Thoracic aorta (tissue), 2 donors: Measurements from ENCODE around the gene RIPOR2. TPM values are rescaled to one million over a fixed set of nuclear protein-coding genes. Genes with fewer than 3 reads are reported as not detected.

Source experiments
- ATAC-seq: fragments of 150-250 bp; one replicate; pipeline ENCODE4 v1.8.0; 2017; ENCODE audit warnings: low read depth; ENCODE audit not compliant: insufficient number of reproducible peaks, low FRiP score
- DNase-seq: peaks from one replicate; pipeline ENCODE4 v3.0.0-alpha.2; 2020; ENCODE audit warnings: low spot score
- H3K27ac ChIP-seq, 2 donors: fragments of 200-600 bp; sonication (generic); 1 replicate in 1 of 2; 2 replicates in 1 of 2; pipeline ENCODE4 v1.5.1; 2016; ENCODE audit warnings: mild to moderate bottlenecking in 2 of 2, moderate library complexity in 2 of 2
- H3K27me3 ChIP-seq: fragments of 200-600 bp; sonication (generic); replicated peaks from 2 replicates; pipeline ENCODE4 v1.6.0; 2016; ENCODE audit warnings: mild to moderate bottlenecking; ENCODE audit not compliant: insufficient read depth
- H3K36me3 ChIP-seq: fragments of 200-600 bp; sonication (generic); one replicate; pipeline ENCODE4 v1.5.1; 2016
- H3K4me1 ChIP-seq, 2 donors: fragments of 200-600 bp; sonication (generic); 1 replicate in 1 of 2; 2 replicates in 1 of 2; pipeline versions ENCODE4 v1.5.1 to v1.6.0; 2016; ENCODE audit warnings: low read depth in 2 of 2, mild to moderate bottlenecking in 1 of 2; ENCODE audit not compliant: control insufficient read depth in 1 of 2
- H3K4me3 ChIP-seq: fragments of 200-600 bp; sonication (generic); 2 replicates; pipeline ENCODE4 v1.5.1; 2016; ENCODE audit warnings: mild to moderate bottlenecking
- H3K9me3 ChIP-seq: fragments of 200-600 bp; sonication (generic); 2 replicates; pipeline ENCODE4 v1.5.1; 2016
- total RNA-seq, 2 donors: library from RNA; depleted of rRNA; stranded (reverse); fragments of >200 nt; gene quantifications; one replicate each; pipeline versions ENCODE4 v1.1.0 to v1.2.3, GENCODE V29; 2016
- TF ChIP-seq, protein P1 (sequence below): fragments of 200-600 bp; sonication (generic); IDR thresholded peaks from one replicate; pipeline ENCODE4 v1.5.1; 2019; ENCODE audit warnings: antibody characterized with exemption

RIPOR2 gene
- total RNA-seq, 2 donors from 2014 or later = 6.0 to 9.9 TPM

DNA sequence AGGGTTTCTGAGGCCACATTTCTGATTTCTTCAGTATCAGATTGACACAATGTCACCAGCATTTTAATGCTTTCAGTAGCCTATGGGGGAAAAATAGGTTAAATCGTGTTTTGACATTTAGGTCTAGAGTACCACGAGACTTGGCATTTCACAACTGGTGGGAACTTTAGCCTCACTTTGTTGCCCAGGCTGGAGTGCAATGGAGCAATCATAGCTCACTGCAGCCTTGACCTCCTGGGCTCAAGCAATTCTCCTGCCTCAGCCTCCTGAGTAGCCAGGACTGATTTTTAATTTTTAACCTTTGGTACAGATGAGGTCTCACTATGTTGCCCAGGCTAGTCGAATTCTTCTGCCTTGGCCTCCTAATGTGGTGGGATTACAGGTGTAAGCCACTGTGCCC is 126.0 kb downstream of the RIPOR2 start:
- TF ChIP-seq, protein P1, sequence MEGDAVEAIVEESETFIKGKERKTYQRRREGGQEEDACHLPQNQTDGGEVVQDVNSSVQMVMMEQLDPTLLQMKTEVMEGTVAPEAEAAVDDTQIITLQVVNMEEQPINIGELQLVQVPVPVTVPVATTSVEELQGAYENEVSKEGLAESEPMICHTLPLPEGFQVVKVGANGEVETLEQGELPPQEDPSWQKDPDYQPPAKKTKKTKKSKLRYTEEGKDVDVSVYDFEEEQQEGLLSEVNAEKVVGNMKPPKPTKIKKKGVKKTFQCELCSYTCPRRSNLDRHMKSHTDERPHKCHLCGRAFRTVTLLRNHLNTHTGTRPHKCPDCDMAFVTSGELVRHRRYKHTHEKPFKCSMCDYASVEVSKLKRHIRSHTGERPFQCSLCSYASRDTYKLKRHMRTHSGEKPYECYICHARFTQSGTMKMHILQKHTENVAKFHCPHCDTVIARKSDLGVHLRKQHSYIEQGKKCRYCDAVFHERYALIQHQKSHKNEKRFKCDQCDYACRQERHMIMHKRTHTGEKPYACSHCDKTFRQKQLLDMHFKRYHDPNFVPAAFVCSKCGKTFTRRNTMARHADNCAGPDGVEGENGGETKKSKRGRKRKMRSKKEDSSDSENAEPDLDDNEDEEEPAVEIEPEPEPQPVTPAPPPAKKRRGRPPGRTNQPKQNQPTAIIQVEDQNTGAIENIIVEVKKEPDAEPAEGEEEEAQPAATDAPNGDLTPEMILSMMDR = no peak
- Histone ChIP-seq H3K4me1 (no peaks in the 10 kb centered on the region), H3K27me3 (no peaks in the 10 kb centered on the region), H3K27ac (no peak overlapping the region), H3K9me3 (no peaks in the 10 kb centered on the region), H3K36me3 (no peaks in the 10 kb centered on the region), H3K4me3 (no peak overlapping the region)
- DNase-seq (no peak), ATAC-seq (no peak)

DNA sequence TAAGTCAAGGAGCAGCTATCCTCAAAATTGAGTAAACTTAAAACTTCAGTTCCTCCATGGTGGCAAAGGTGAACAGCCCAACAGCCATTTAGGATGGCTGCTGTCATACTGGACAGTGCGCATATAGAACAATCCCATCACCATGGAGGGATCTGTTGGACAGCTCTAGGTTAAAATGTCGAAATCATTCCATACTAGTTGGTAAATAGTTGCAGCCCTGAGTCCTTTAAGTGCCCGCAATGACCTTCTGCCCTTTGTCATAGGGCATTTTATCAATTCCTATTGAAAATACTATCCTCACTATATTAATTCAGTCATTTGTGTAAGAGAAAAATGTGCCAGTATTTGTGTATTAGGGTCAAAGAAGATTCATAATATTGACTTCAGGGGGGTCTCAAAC is 128.2 kb downstream of the RIPOR2 start:
- Histone ChIP-seq H3K27me3 (no peaks in the 10 kb centered on the region), H3K4me1 (no peaks in the 10 kb centered on the region), H3K27ac (no peak overlapping the region), H3K9me3 (no peaks in the 10 kb centered on the region), H3K36me3 (no peaks in the 10 kb centered on the region), H3K4me3 (no peak overlapping the region)
- ATAC-seq = no peak
- TF ChIP-seq, protein P1 = no peak
- DNase-seq = no peak

DNA sequence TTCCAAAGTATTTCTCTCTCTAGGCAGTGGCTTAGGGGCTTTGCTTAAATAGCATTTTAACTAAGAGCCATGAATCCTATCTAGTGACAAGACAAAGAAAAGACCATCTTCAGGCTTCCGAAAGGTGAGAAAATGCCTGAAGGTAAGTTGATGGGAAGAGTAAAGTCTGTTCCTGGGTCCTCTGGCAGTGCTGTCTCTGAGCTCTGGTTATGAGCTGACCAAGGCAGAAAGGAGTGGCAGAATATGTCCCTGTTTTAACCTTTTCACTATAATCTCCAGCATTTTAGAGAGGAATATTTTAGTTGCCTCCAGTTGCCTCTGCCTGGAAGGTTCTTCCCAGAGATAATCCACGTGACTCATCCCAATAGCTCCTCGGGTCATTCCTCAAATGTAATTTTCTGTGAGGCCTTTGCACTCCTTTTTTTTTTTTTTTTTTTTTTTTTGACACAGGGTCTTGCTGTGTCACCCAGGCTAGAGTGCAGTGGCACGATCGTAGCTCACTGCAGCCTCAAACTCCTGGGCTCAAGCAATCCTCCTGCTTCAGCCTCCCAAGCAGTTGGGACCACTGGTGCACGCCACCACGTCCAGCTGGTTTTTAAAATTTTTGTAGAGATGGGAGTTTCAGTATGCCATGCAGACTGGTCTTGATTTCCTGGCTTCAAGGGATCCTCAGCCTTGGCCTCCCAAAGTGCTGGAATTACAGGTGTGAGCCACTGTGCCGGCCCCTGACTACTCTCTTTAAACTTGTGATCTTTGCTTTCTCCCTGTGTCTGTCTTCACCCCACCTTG is 133.3 kb downstream of the RIPOR2 start:
- Histone ChIP-seq H3K27me3 (no peaks in the 10 kb centered on the region), H3K9me3 (no peaks in the 10 kb centered on the region), H3K4me1 (no peaks in the 10 kb centered on the region), H3K27ac (no peak overlapping the region), H3K4me3 (no peak overlapping the region), H3K36me3 (no peaks in the 10 kb centered on the region)
- DNase-seq (no peak), ATAC-seq (no peak)
- TF ChIP-seq, protein P1 = no peak

DNA sequence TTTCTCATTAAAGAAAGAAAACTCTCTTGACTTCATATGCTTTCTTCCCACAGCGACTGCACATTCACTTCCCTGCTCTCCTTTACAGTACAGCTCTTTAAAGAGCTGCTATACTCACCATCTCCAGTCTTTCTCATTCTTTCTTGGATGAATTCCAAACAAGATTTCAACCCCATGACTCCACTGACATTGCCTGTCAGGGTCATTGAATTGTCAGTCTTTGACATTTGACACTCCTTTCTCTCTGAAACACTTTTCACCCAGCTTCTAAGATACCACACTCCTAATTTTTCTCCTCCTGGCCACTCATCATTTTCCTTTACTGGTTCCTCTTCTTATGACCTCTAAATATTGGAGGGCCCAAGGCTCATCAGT is 136.2 kb downstream of the RIPOR2 start:
- TF ChIP-seq, protein P1 = no peak
- Histone ChIP-seq H3K36me3 (no peaks in the 10 kb centered on the region), H3K27ac (no peak overlapping the region), H3K4me3 (no peak overlapping the region), H3K27me3 (no peaks in the 10 kb centered on the region), H3K9me3 (no peaks in the 10 kb centered on the region), H3K4me1 (no peaks in the 10 kb centered on the region)
- ATAC-seq = no peak
- DNase-seq = no peak

DNA sequence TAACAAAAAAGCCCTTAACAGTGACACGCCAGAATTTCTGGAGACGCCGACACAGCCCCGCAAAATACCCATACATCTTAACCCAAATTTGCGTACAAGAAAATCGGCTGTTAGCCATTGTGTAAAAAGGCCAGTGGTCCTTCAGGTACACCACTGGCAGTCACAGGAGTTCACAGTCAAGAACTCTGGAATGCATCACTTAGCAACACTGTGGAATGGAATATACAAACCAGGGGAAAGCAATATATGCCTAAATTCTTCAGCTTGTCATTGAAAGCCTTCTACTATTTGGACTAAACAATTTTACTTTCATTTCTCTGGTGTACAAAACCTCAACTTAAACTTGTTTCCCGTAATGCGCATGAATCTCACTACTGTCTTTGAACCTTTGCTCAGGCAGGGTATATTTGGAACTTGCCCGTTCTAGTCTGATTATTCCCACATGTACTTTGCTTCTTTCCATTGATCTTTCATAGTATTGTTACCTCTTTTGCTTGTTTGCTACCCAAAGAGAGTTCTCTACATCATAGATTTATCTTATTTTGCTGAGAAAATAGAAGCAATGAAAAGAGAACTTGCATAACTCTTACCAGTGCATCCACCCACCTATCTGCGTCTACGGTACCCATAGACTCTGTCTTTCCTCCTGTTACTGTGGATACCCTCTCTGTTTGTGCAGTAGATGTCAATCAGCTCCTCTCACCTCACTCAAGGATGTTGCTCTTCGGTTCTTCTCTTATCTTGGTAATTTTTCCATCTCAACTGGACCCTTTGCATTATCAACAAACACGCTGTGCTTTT is 136.8 kb downstream of the RIPOR2 start, which contains the start of gene ARMH2:
ARMH2 (minus strand) TSS at position 178 of the 801 bp plus-strand sequence; CDS start at position 118, 60 bp downstream.
- H3K36me3 ChIP-seq = no peaks in the 10 kb centered on the region
- TF ChIP-seq, protein P1 = no peak
- H3K27ac ChIP-seq = no peak within 1 kb of the TSS
- H3K4me3 ChIP-seq = no peak within 1 kb of the TSS
- no peak for DNase-seq
- H3K9me3 ChIP-seq = no peaks in the 10 kb centered on the region
- H3K27me3 ChIP-seq = no peaks in the 10 kb centered on the region
- no peak for ATAC-seq
- no peaks in the 10 kb centered on the region for H3K4me1 ChIP-seq
